OCI-LY7 (cell line): Measurements from ENCODE around the gene PNLDC1.

ENCODE experiments used
- EZH2phosphoT487 ChIP-seq: fragments of 200-600 bp; sonication (generic); IDR thresholded peaks from 2 replicates; pipeline ENCODE4 v1.6.1; 2018; ENCODE audit warnings: low read depth, borderline replicate concordance, mild to moderate bottlenecking, mixed run types, antibody characterized with exemption, low read length, moderate library complexity, mixed read lengths
- TF ChIP-seq, protein P1 (sequence below): fragments of 200-600 bp; sonication (generic); conservative IDR thresholded peaks from 2 replicates; pipeline ENCODE4 v1.5.1; 2014; ENCODE audit warnings: mild to moderate bottlenecking, antibody characterized with exemption, low read length, moderate library complexity, mixed read lengths

DNA sequence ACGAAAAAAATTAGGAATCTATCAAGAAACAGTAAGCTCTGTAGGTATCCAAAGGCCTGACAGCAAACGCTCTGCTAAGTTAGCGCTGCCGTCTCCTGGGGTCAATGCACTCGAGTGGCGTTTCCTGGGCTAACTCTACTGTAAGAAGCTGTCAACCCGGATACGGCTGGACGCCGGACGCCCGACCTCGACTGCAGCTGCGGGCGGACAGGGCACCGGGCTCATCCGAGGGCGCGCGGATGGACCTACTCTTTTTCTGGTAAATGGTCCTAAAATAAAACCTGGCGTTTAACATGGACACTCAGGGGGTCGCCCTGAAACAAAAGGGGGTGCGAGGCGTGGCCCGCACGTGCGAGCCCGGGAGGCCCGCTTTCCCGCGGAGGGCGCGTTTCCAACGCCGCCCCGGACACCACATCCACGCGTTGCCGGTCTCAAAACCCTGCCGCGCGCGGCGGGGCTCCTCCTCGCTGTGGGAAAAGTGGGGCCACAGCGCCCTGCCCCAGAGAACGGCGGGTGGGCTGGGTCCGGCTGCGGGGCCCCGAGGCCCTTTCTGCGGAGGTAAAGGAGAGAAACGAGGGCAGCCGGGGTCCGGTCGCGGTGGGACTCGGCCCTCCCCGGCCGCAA is 11.2 kb upstream of the PNLDC1 start:
- TF ChIP-seq, protein P1, sequence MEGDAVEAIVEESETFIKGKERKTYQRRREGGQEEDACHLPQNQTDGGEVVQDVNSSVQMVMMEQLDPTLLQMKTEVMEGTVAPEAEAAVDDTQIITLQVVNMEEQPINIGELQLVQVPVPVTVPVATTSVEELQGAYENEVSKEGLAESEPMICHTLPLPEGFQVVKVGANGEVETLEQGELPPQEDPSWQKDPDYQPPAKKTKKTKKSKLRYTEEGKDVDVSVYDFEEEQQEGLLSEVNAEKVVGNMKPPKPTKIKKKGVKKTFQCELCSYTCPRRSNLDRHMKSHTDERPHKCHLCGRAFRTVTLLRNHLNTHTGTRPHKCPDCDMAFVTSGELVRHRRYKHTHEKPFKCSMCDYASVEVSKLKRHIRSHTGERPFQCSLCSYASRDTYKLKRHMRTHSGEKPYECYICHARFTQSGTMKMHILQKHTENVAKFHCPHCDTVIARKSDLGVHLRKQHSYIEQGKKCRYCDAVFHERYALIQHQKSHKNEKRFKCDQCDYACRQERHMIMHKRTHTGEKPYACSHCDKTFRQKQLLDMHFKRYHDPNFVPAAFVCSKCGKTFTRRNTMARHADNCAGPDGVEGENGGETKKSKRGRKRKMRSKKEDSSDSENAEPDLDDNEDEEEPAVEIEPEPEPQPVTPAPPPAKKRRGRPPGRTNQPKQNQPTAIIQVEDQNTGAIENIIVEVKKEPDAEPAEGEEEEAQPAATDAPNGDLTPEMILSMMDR: no peak
- TF ChIP-seq EZH2phosphoT487: no peak
